GM12878 (cell line): ENCODE data around the gene CHRDL2. TPM values are rescaled to one million over a fixed set of nuclear protein-coding genes. Genes with fewer than 3 reads are reported as not detected.

ENCODE experiments used
- BCLAF1 ChIP-seq: fragments of 450-650 bp; IDR thresholded peaks from 2 replicates; pipeline ENCODE4 v1.6.1; 2017; ENCODE audit warnings: antibody characterized with exemption, mild to moderate bottlenecking, moderate library complexity
- BRCA1 ChIP-seq: IDR thresholded peaks from 2 replicates; pipeline ENCODE4 v1.6.1; 2011; ENCODE audit warnings: low read depth, low read length, improper control_type of control experiment
- CHD4 ChIP-seq: fragments of 200-600 bp; sonication (generic); IDR thresholded peaks from 2 replicates; pipeline ENCODE4 v1.6.1; 2016; ENCODE audit warnings: mild to moderate bottlenecking
- CREM ChIP-seq: IDR thresholded peaks from 2 replicates; pipeline ENCODE4 v1.6.1; 2014; ENCODE audit warnings: antibody characterized with exemption, low read depth
- HDAC2 ChIP-seq: fragments of 200-600 bp; sonication (generic); IDR thresholded peaks from 2 replicates; pipeline ENCODE4 v1.6.1; 2017
- HDAC6 ChIP-seq: fragments of 200-600 bp; sonication (generic); IDR thresholded peaks from one replicate; pipeline ENCODE4 v1.8.0; 2017; ENCODE audit warnings: antibody characterized with exemption; ENCODE audit not compliant: unreplicated experiment
- IKZF1 ChIP-seq: fragments of 450-650 bp; conservative IDR thresholded peaks from 2 replicates; pipeline ENCODE4 v1.6.1; 2017; ENCODE audit warnings: antibody characterized with exemption, mild to moderate bottlenecking
- IRF5 ChIP-seq: fragments of 450-650 bp; IDR thresholded peaks from 2 replicates; pipeline ENCODE4 v1.6.1; 2017; ENCODE audit warnings: borderline replicate concordance
- KAT2A ChIP-seq: conservative IDR thresholded peaks from 2 replicates; pipeline ENCODE4 v1.6.1; 2011; ENCODE audit warnings: low read depth, low read length; ENCODE audit not compliant: control insufficient read depth
- MLLT1 ChIP-seq: fragments of 450-650 bp; IDR thresholded peaks from 2 replicates; pipeline ENCODE4 v1.6.1; 2016; ENCODE audit warnings: mild to moderate bottlenecking
- NFYA ChIP-seq: IDR thresholded peaks from 2 replicates; pipeline ENCODE4 v1.6.1; 2011; ENCODE audit warnings: low read depth, mild to moderate bottlenecking, low read length, improper control_type of control experiment, borderline replicate concordance
- PAX8 ChIP-seq: fragments of 450-650 bp; IDR thresholded peaks from 2 replicates; pipeline ENCODE4 v1.6.1; 2017; ENCODE audit warnings: mild to moderate bottlenecking, moderate library complexity
- RCOR1 ChIP-seq: conservative IDR thresholded peaks from 2 replicates; pipeline ENCODE4 v1.6.1; 2012; ENCODE audit warnings: low read depth, low read length, improper control_type of control experiment
- SIX5 ChIP-seq: IDR thresholded peaks from 2 replicates; pipeline ENCODE4 v1.6.1; 2011; ENCODE audit warnings: mild to moderate bottlenecking, low read depth, low read length, moderate library complexity; ENCODE audit not compliant: severe bottlenecking
- SREBF2 ChIP-seq: IDR thresholded peaks from 2 replicates; pipeline ENCODE4 v1.6.1; 2012; ENCODE audit warnings: mild to moderate bottlenecking, low read length
- TCF3 ChIP-seq: IDR thresholded peaks from 2 replicates; pipeline ENCODE4 v1.6.1; 2012; ENCODE audit warnings: low read depth, mild to moderate bottlenecking, low read length, borderline replicate concordance; ENCODE audit not compliant: insufficient read depth
- ZBED1 ChIP-seq: IDR thresholded peaks from 2 replicates; pipeline ENCODE4 v1.6.1; 2016; ENCODE audit warnings: borderline replicate concordance
- ZNF274 ChIP-seq: IDR thresholded peaks from one replicate; pipeline ENCODE4 v1.8.0; 2011; ENCODE audit not compliant: insufficient read length, insufficient read depth
- ZNF384 ChIP-seq: IDR thresholded peaks from 2 replicates; pipeline ENCODE4 v1.6.1; 2012; ENCODE audit warnings: low read depth, mild to moderate bottlenecking, low read length, improper control_type of control experiment, borderline replicate concordance
- ZNF592 ChIP-seq: fragments of 450-650 bp; IDR thresholded peaks from 2 replicates; pipeline ENCODE4 v1.6.1; 2017; ENCODE audit warnings: mild to moderate bottlenecking, moderate library complexity
- ZNF622 ChIP-seq: fragments of 450-650 bp; IDR thresholded peaks from 2 replicates; pipeline ENCODE4 v1.6.1; 2017; ENCODE audit warnings: mild to moderate bottlenecking, inconsistent platforms
- ZZZ3 ChIP-seq: IDR thresholded peaks from 2 replicates; pipeline ENCODE4 v1.6.1; 2011; ENCODE audit warnings: low read depth; ENCODE audit not compliant: control insufficient read depth, insufficient read length
- polyA plus RNA-seq, 11 experiments: library from polyadenylated mRNA; depleted of rRNA in 4 of 11; unstranded in 6 of 11; stranded (reverse) in 5 of 11; fragments of >200 nt; fragmentation: Nextera tagmentation in 4 of 11; fragmentation: Illumina TruSeq in 1 of 11; extraction: Ambion mirVana in 4 of 11; extraction: Trizol in 1 of 11; gene quantifications; 1 replicate in 1 of 11; 2 replicates in 10 of 11; pipeline versions ENCODE4 v1.2.1 to v1.2.3, GENCODE V29; 2011 to 2016; ENCODE audit warnings: inconsistent platforms in 2 of 11, missing spikeins in 2 of 11, low read depth in 1 of 11
- total RNA-seq, 4 experiments: library from RNA; depleted of rRNA in 3 of 4; stranded (reverse); fragments of >200 nt in 3 of 4; fragmentation: Illumina TruSeq in 1 of 4; extraction: Trizol in 1 of 4; gene quantifications; 2 replicates each; pipeline versions ENCODE4 v1.2.1 to v1.2.3, GENCODE V29; 2013 to 2021

The CHRDL2 gene
- total and polyA plus RNA-seq, 10 of the 15 experiments (the other 5 are each of a cell fraction or from before 2014, with no cell fraction given), result not detected

- TF ChIP-seq ZNF592 (no peak), SIX5 (no peak), HDAC2 (no peak), IRF5 (no peak), HDAC6 (no peak), BRCA1 (no peak), PAX8 (no peak), ZNF384 (no peak), SREBF2 (no peak), ZNF622 (no peak), IKZF1 (peak; percentile 78), CHD4 (no peak), ZBED1 (no peak), ZNF274 (no peak), ZZZ3 (no peak), NFYA (no peak), KAT2A (no peak), BCLAF1 (0 out of 2 replicates have a peak, but pooled peaks have one; percentile 22), MLLT1 (peak; percentile 55), RCOR1 (no peak), TCF3 (0 out of 2 replicates have a peak, but pooled peaks have one; percentile 16), CREM (no peak)
These were observed 18.1 kb upstream of the CHRDL2 start (continued) for GRCh38 chr11:74749127-74749964.
